K562 (cell line): ENCODE results near the gene HECW1. TPM values are rescaled to one million over a fixed set of nuclear protein-coding genes. Genes with fewer than 3 reads are reported as not detected.

Experiments
- ATAC-seq: fragments of 200-7000 bp; cut with Tn5 transposase; 3 replicates; pipeline ENCODE4 v1.9.1; 2020; ENCODE audit warnings: moderate library complexity
- BruUV-seq: library from RNA; stranded (reverse); fragments of 400-500 nt; replicated peaks from 2 replicates; lab custom pipeline; 2021; lab: Mats Ljungman, UMichigan
- CTCF ChIA-PET: fragments of 300-600 bp; formaldehyde crosslinking; extraction: SDS; loops from one replicate; lab custom pipeline; 2021; ENCODE audit warnings: low intra/inter-chr PET ratio; lab: Yijun Ruan, JAX
- POLR2A ChIA-PET: fragments of 300-600, 350-650 bp; sonication (Branson Sonifier 250); formaldehyde crosslinking; extraction: SDS; loops from one replicate; lab custom pipeline; 2021; ENCODE audit warnings: antibody characterized with exemption, inconsistent platforms; lab: Yijun Ruan, JAX
- DNase-seq, 4 experiments: peaks; one replicate each; pipeline versions ENCODE4 v3.0.0 to v3.0.0-alpha.2; 2011 to 2018; ENCODE audit warnings: low spot score in 3 of 4, mixed read lengths in 3 of 4; ENCODE audit errors: extremely low read depth in 1 of 4
- FAIRE-seq: peaks from 2 replicates; lab custom pipeline; 2011; peaks lifted over from hg19 to GRCh38; lab: Jason Lieb, UNC
- H2AFZ ChIP-seq: 2 replicates; pipeline ENCODE4 v1.6.0; 2011; ENCODE audit warnings: low read depth, low read length, control low read depth, inconsistent platforms
- H3K27ac ChIP-seq: fragments of 200-600 bp; 3 replicates; pipeline ENCODE4 v1.8.0; 2011; ENCODE audit warnings: low read depth, mild to moderate bottlenecking, control low read depth, inconsistent platforms, low read length, moderate library complexity, mixed read lengths; ENCODE audit errors: extremely low read depth
- H3K27me3 ChIP-seq, 2 experiments: fragments of 300-600 bp in 1 of 2; 2 replicates in 1 of 2; 3 replicates in 1 of 2; pipeline versions ENCODE4 v1.6.0 to v1.8.0; 2011; ENCODE audit warnings: inconsistent platforms in 2 of 2, low read length in 2 of 2, mild to moderate bottlenecking in 1 of 2, mixed read lengths in 1 of 2, moderate library complexity in 1 of 2; ENCODE audit not compliant: control insufficient read depth in 2 of 2, insufficient read depth in 2 of 2
- H3K36me3 ChIP-seq: fragments of 300-600 bp; 3 replicates; pipeline ENCODE4 v1.8.0; 2011; ENCODE audit warnings: mild to moderate bottlenecking, low read length, inconsistent platforms; ENCODE audit not compliant: control insufficient read depth, insufficient read depth
- H3K4me1 ChIP-seq, 2 experiments: fragments of 200-600 bp in 1 of 2; replicated peaks in 1 of 2; 2 replicates in 1 of 2; 3 replicates in 1 of 2; pipeline versions ENCODE4 v1.5.1 to v1.8.0; 2011; ENCODE audit warnings: inconsistent platforms in 2 of 2, low read length in 2 of 2, mild to moderate bottlenecking in 1 of 2, mixed read lengths in 1 of 2, moderate library complexity in 1 of 2; ENCODE audit not compliant: control insufficient read depth in 2 of 2, insufficient read depth in 2 of 2
- H3K4me2 ChIP-seq: 2 replicates; pipeline ENCODE4 v1.6.1; 2011; ENCODE audit warnings: low read length, control low read depth, inconsistent platforms, mixed read lengths; ENCODE audit not compliant: insufficient read depth
- H3K4me3 ChIP-seq: fragments of 200-600 bp; sonication (generic), shearing (Covaris generic); 2 replicates; pipeline ENCODE4 v1.5.1; 2016; ENCODE audit warnings: control low read depth, inconsistent platforms
- H3K79me2 ChIP-seq: fragments of 200-600 bp; 3 replicates; pipeline ENCODE4 v1.8.0; 2011; ENCODE audit warnings: low read length, inconsistent platforms; ENCODE audit not compliant: control insufficient read depth, insufficient read depth
- H3K9ac ChIP-seq, 2 experiments: 2 replicates each; pipeline versions ENCODE4 v1.6.0 to v1.6.1; 2011; ENCODE audit warnings: low read depth in 2 of 2, low read length in 2 of 2, control low read depth in 1 of 2, inconsistent platforms in 1 of 2, mild to moderate bottlenecking in 1 of 2, mixed read lengths in 1 of 2; ENCODE audit not compliant: insufficient read depth in 1 of 2
- H3K9me1 ChIP-seq: one replicate; pipeline ENCODE4 v1.6.0; 2011; ENCODE audit warnings: inconsistent platforms, mild to moderate bottlenecking, low read length, moderate library complexity; ENCODE audit not compliant: control insufficient read depth, insufficient read depth
- H3K9me3 ChIP-seq: replicated peaks from 2 replicates; pipeline ENCODE4 v1.5.1; 2011; ENCODE audit warnings: low read depth, low read length, inconsistent platforms; ENCODE audit not compliant: control insufficient read depth, insufficient read depth
- H4K20me1 ChIP-seq: replicated peaks from 2 replicates; pipeline ENCODE4 v1.6.1; 2011; ENCODE audit warnings: low read length, inconsistent platforms, mixed read lengths; ENCODE audit not compliant: control insufficient read depth, insufficient read depth
- CSDE1 ChIP-seq, 2 experiments: fragments of 450-650 bp; IDR thresholded peaks; 2 replicates each; pipeline ENCODE4 v1.6.1; 2016; ENCODE audit warnings: mild to moderate bottlenecking in 1 of 2
- DMBX1 ChIP-seq: fragments of 250-450 bp; sonication (Bioruptor Pico); IDR thresholded peaks from 2 replicates; pipeline ENCODE4 v1.8.0; 2022; ENCODE audit warnings: inconsistent platforms, mild to moderate bottlenecking, moderate library complexity, borderline replicate concordance
- GATA2 ChIP-seq: sonication (generic); formaldehyde crosslinking; IDR thresholded peaks from 2 replicates; pipeline ENCODE4 v1.4.0; 2020; ENCODE audit warnings: mild to moderate bottlenecking, missing genetic modification reagents
- GATAD2A ChIP-seq: fragments of 450-650 bp; IDR thresholded peaks from 2 replicates; pipeline ENCODE4 v1.6.1; 2017
- GTF2F1 ChIP-seq: IDR thresholded peaks from 2 replicates; pipeline ENCODE4 v1.6.1; 2011; ENCODE audit warnings: low read depth, low read length, improper control_type of control experiment
- HNRNPL ChIP-seq: fragments of 200-400 bp; formaldehyde crosslinking; IDR thresholded peaks from 2 replicates; pipeline ENCODE4 v1.6.1; 2017; ENCODE audit warnings: low read depth, mild to moderate bottlenecking, low read length
- HSF4 ChIP-seq: fragments of 250-450 bp; sonication (Bioruptor Pico); IDR thresholded peaks from 2 replicates; pipeline ENCODE4 v2.1.2; 2022; ENCODE audit warnings: mild to moderate bottlenecking, moderate library complexity, borderline replicate concordance
- MTF1 ChIP-seq: fragments of 250-450 bp; sonication (Bioruptor Pico); IDR thresholded peaks from 2 replicates; pipeline ENCODE4 v1.9.0; 2021; ENCODE audit warnings: moderate library complexity, mild to moderate bottlenecking, inconsistent platforms, borderline replicate concordance
- PHTF2 ChIP-seq: fragments of 250-450 bp; sonication (Bioruptor Pico); IDR thresholded peaks from 2 replicates; pipeline ENCODE4 v1.5.0; 2021; ENCODE audit warnings: mild to moderate bottlenecking
- RB1 ChIP-seq: fragments of 450-650 bp; IDR thresholded peaks from 2 replicates; pipeline ENCODE4 v1.6.1; 2017; ENCODE audit warnings: low read depth, mild to moderate bottlenecking
- WGBS: fragments of 100-300 bp; shearing (Covaris generic); methylation state at CpG from one replicate; pipeline ENCODE4 v1.1.6; 2016; ENCODE audit warnings: low coverage, mixed read lengths; ENCODE audit not compliant: insufficient coverage; ENCODE audit errors: missing lambda C conversion rate; 5-methylcytosine and 5-hydroxymethylcytosine counted together
- in situ Hi-C: fragments of 300-500 bp; cut with MboI; formaldehyde crosslinking; loops from 4 replicates; pipeline ENCODE4 v1.15.0; 2018; ENCODE audit warnings: inconsistent platforms, mixed read lengths
- intact Hi-C: fragments of 100-400 bp; cut with micrococcal nuclease; formaldehyde crosslinking; loops from 2 replicates; pipeline ENCODE4 v1.14.2; 2022
- polyA plus RNA-seq, 8 experiments: library from polyadenylated mRNA; depleted of rRNA in 4 of 8; stranded (reverse) in 5 of 8; unstranded in 3 of 8; fragments of >200 nt; fragmentation: Nextera tagmentation in 2 of 8; fragmentation: Illumina TruSeq in 1 of 8; extraction: Ambion mirVana in 2 of 8; extraction: Trizol in 1 of 8; gene quantifications; 2 replicates each; pipeline versions ENCODE4 v1.2.1 to v1.2.3, GENCODE V29; 2011 to 2014; ENCODE audit warnings: inconsistent platforms in 1 of 8, missing spikeins in 1 of 8
- total RNA-seq, 7 experiments: library from RNA; depleted of rRNA in 6 of 7; stranded (reverse); fragments of >200 nt in 6 of 7; fragmentation: Illumina TruSeq in 2 of 7; extraction: Trizol in 2 of 7; gene quantifications; 2 replicates each; pipeline versions ENCODE4 v1.2.1 to v1.2.3, GENCODE V29; 2011 to 2021; ENCODE audit warnings: low replicate concordance in 1 of 7
- TF ChIP-seq, protein P1 (sequence below): sonication (generic); formaldehyde crosslinking; IDR thresholded peaks from 2 replicates; pipeline ENCODE4 v1.4.0; 2020; ENCODE audit warnings: mild to moderate bottlenecking, missing genetic modification reagents
- TF ChIP-seq, protein P2 (sequence below): fragments of 450-650 bp; IDR thresholded peaks from 2 replicates; pipeline ENCODE4 v1.6.1; 2016

The HECW1 gene
- total and polyA plus RNA-seq, 9 of the 15 experiments (the other 6 are each of a cell fraction or from before 2014, with no cell fraction given) = 0.07 to 0.31 (median 0.13) TPM; not detected in 4

DNA sequence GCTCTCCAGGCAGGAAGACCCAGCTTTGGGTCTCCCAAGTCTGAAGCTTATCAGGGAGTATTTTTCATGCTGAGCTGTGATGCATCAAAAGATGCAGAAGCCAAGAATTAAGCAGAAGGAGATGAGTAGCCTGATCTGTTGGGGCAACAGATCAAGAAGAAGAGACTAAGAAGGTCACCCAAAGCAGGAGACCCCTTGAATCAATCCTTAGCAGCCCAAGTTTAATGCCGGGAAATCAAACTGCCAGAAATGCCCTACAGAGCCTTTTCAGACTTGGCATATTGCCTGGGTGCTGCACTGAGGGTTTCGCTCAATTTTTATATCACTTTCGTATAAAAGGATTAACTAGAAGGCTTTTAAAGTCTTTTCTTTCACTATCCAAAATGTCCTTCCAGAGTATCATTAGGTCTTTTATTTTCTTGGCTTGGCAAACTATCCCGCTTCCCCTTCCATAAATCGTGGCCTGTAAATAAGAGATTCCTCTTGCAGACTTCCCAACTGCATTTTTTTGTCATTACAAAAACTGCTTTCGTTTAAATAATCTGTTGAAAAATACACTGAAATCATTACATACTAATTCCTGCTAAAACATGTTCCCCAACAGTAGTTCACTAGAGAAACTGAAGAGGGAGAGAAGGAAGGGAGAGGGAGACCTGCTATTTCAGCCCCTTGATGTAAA is 421.5 kb downstream of the HECW1 start:
- CTCF ChIA-PET = no interaction called here
- Histone ChIP-seq H3K9ac (no peak overlapping the region), H3K4me1 (peaks cover 0 to 4% of the 10 kb centered on the region in 2 experiments; a peak in 2 of 5 replicates), H3K27me3 (peaks cover 41 to 57% of the 10 kb centered on the region in 2 experiments), H4K20me1 (no peaks in the 10 kb centered on the region), H3K4me3 (no peak overlapping the region), H3K9me1 (no peaks in the 10 kb centered on the region), H3K9me3 (no peaks in the 10 kb centered on the region), H3K27ac (no peak overlapping the region), H3K4me2 (no peak overlapping the region), H3K79me2 (no peaks in the 10 kb centered on the region), H2AFZ (no peak overlapping the region), H3K36me3 (no peaks in the 10 kb centered on the region)
- POLR2A ChIA-PET = no interaction called here
- intact Hi-C loops (no loop called here), in situ Hi-C loops (no loop called here)
- no TSS peak for BruUV-seq
- 0% methylated on average over 6 of the region's 6 CpGs for WGBS
- ATAC-seq = no peak
- no peak for TF ChIP-seq HSF4 (CRISPR knock-in tag)
- no peak for TF ChIP-seq RB1
- TF ChIP-seq DMBX1 = no peak
- TF ChIP-seq PHTF2 = no peak
- TF ChIP-seq, protein P1, sequence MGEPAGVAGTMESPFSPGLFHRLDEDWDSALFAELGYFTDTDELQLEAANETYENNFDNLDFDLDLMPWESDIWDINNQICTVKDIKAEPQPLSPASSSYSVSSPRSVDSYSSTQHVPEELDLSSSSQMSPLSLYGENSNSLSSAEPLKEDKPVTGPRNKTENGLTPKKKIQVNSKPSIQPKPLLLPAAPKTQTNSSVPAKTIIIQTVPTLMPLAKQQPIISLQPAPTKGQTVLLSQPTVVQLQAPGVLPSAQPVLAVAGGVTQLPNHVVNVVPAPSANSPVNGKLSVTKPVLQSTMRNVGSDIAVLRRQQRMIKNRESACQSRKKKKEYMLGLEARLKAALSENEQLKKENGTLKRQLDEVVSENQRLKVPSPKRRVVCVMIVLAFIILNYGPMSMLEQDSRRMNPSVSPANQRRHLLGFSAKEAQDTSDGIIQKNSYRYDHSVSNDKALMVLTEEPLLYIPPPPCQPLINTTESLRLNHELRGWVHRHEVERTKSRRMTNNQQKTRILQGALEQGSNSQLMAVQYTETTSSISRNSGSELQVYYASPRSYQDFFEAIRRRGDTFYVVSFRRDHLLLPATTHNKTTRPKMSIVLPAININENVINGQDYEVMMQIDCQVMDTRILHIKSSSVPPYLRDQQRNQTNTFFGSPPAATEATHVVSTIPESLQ (CRISPR knock-in tag) = no peak
- no peak for TF ChIP-seq GATAD2A
- no peak for TF ChIP-seq CSDE1 (IDR thresholded peaks at IDR 0.05)
- TF ChIP-seq GATA2 (CRISPR knock-in tag) = no peak
- TF ChIP-seq MTF1 (CRISPR knock-in tag) = no peak
- TF ChIP-seq, protein P2, sequence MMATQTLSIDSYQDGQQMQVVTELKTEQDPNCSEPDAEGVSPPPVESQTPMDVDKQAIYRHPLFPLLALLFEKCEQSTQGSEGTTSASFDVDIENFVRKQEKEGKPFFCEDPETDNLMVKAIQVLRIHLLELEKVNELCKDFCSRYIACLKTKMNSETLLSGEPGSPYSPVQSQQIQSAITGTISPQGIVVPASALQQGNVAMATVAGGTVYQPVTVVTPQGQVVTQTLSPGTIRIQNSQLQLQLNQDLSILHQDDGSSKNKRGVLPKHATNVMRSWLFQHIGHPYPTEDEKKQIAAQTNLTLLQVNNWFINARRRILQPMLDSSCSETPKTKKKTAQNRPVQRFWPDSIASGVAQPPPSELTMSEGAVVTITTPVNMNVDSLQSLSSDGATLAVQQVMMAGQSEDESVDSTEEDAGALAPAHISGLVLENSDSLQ = no peak
- no peak for TF ChIP-seq GTF2F1
- no peak for TF ChIP-seq HNRNPL
- no peak for FAIRE-seq
- DNase-seq = no peak
